BLaER1 treated with 17β-estradiol and CSF1 and Interleukin-3, amounts not matched to agents 10 nM and 100 nM (cell line): Measurements from ENCODE around the gene PRR3.
A peak's percentile ranks its signal among the peaks of the same experiment; 100 is the strongest.

Experiments used
- H3K27ac ChIP-seq, 11 experiments: shearing (Covaris generic); formaldehyde crosslinking; 2 replicates each; pipeline ENCODE4 v1.8.1; 2022
- H3K27me3 ChIP-seq, 11 experiments: shearing (Covaris generic); formaldehyde crosslinking; 2 replicates each; pipeline ENCODE4 v1.8.1; 2022
- H3K36me3 ChIP-seq, 11 experiments: shearing (Covaris generic); formaldehyde crosslinking; 2 replicates each; pipeline ENCODE4 v1.8.1; 2022
- H3K4me1 ChIP-seq, 10 experiments: shearing (Covaris generic); formaldehyde crosslinking; 2 replicates each; pipeline ENCODE4 v1.8.1; 2022
- H3K4me2 ChIP-seq, 11 experiments: shearing (Covaris generic); formaldehyde crosslinking; 2 replicates each; pipeline ENCODE4 v1.8.1; 2022
- H3K4me3 ChIP-seq, 10 experiments: shearing (Covaris generic); formaldehyde crosslinking; 2 replicates each; pipeline ENCODE4 v1.8.1; 2022
- H3K9ac ChIP-seq, 11 experiments: shearing (Covaris generic); formaldehyde crosslinking; 2 replicates each; pipeline ENCODE4 v1.8.1; 2022
- H3K9me3 ChIP-seq, 11 experiments: shearing (Covaris generic); formaldehyde crosslinking; replicated peaks in 1 of 11; 2 replicates each; pipeline ENCODE4 v1.8.1; 2022
- H4K20me1 ChIP-seq, 11 experiments: shearing (Covaris generic); formaldehyde crosslinking; 2 replicates each; pipeline ENCODE4 v1.8.1; 2022
- Cebpa-rat ChIP-seq, 11 experiments: shearing (Covaris generic); IDR thresholded peaks; 2 replicates each; pipeline ENCODE4 v1.8.1; 2022

PRR3 gene, protein sequence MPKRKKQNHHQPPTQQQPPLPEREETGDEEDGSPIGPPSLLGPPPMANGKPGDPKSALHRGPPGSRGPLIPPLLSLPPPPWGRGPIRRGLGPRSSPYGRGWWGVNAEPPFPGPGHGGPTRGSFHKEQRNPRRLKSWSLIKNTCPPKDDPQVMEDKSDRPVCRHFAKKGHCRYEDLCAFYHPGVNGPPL

DNA sequence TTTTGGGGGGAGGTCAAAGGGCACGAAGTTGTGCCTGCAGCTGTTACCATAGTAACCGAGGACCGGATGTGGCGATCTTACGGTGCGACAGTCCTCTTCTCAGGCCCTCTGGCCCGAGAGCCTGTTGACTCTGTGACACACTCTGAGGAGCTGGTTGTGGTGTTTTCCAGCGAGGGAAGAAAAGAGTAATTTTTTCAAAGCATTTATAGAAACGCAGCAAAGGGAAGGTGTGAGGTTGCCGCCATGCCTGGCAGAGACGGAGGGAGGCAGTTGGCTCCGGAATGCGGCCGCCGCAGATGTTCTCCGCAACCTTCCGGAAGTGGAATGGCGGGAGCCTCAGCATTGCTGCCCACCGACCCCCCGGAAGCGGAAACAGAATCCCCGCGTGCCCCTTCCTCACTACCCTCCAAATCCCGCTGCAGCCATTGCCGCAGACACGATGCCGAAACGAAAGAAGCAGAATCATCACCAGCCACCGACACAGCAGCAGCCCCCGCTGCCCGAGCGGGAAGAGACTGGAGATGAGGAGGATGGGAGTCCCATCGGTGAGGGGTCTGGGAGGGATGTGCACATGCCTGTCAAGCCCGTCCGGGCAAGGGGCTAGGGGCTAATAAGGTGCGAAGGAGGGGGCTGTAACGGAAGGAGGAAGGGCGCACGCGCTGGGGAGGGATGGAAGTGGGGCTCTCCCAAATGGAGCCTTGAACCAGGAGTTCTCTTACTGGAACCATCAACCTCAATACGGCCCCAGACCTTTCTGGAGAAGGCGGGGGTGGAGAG is at the start of gene PRR3:
TSS of gene PRR3 (plus strand) at position 390 of the 777 bp plus-strand sequence. CDS start at position 440, 50 bp downstream.
- Histone ChIP-seq H3K36me3 (peaks cover 35 to 64% (median 53%) of the 10 kb centered on the region in 11 experiments), H3K27me3 (no peaks in the 10 kb centered on the region), H4K20me1 (peaks cover 0 to 53% (median 18%) of the 10 kb centered on the region in 11 experiments; a peak in 13 of 22 replicates), H3K9ac (peak within 1 kb of the TSS; percentile 86 to 95 (median 92)), H3K4me2 (peak within 1 kb of the TSS; percentile 93 to 100 (median 96)), H3K4me3 (peak within 1 kb of the TSS; percentile 78 to 94 (median 90)), H3K27ac (peak within 1 kb of the TSS; percentile 89 to 97 (median 95)), H3K4me1 (peaks cover 27 to 38% (median 33%) of the 10 kb centered on the region in 10 experiments), H3K9me3 (no peaks in the 10 kb centered on the region)
- TF ChIP-seq Cebpa-rat (IDR thresholded peaks at IDR 0.05): no peak

DNA sequence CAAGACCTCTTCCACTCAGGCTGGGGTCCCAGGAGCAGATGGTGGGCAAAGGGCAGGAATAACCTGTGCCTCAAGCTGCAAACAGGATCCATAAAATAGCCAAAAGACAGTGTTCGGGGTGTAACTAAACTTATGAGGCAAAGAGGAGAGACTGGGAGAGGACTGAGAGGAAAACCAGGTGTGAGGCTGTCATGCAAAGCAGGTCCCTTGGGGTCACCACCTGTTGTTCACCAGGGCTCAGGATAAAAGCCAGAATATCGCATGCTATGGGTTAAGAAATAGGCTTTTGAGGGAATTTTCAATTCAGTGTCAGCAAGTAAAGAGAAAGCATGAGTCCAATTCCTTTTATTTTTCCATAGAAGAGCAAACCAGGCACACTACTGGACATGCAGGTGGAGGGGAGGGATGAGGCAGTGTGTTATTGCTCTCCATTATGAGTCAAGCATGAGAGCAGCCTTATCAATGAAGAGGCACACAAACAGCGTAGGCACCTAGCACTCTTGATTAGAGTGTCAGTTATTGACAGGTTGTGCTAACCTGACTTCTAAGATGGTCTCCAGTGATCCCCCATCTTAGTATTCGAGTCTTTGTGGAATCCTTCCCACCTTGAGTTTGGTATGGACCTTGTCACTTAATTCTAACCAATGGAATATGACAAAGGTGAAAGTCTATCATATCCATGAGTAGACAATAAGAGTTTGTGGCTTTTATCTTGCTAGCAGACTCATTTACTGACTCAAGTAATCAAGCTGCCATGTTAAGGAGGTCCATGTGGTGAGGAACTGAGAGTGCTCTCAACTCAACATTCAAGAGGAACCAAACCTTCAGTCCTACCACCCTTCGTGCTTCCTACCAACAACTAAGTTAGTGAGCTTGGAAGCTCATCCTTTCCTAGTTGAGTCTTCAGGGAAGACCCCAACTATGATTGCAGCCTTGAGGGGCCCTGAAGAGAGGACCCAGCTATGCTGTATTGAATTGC is 49.0 kb upstream of the PRR3 start:
- no peak for TF ChIP-seq Cebpa-rat (IDR thresholded peaks at IDR 0.05)
- Histone ChIP-seq H4K20me1 (no peaks in the 10 kb centered on the region), H3K4me2 (peak overlapping the region; percentile 85 to 96 (median 92)), H3K4me1 (peaks cover 76 to 100% (median 89%) of the 10 kb centered on the region in 10 experiments), H3K27me3 (no peaks in the 10 kb centered on the region), H3K9me3 (no peaks in the 10 kb centered on the region), H3K4me3 (peak overlapping the region in 9 of 10 experiments; percentile 32 to 57 (median 47); a peak in 15 of 20 replicates), H3K36me3 (no peaks in the 10 kb centered on the region), H3K9ac (peak overlapping the region; percentile 54 to 84 (median 77); a peak in 21 of 22 replicates), H3K27ac (peak overlapping the region; percentile 70 to 100 (median 99))

DNA sequence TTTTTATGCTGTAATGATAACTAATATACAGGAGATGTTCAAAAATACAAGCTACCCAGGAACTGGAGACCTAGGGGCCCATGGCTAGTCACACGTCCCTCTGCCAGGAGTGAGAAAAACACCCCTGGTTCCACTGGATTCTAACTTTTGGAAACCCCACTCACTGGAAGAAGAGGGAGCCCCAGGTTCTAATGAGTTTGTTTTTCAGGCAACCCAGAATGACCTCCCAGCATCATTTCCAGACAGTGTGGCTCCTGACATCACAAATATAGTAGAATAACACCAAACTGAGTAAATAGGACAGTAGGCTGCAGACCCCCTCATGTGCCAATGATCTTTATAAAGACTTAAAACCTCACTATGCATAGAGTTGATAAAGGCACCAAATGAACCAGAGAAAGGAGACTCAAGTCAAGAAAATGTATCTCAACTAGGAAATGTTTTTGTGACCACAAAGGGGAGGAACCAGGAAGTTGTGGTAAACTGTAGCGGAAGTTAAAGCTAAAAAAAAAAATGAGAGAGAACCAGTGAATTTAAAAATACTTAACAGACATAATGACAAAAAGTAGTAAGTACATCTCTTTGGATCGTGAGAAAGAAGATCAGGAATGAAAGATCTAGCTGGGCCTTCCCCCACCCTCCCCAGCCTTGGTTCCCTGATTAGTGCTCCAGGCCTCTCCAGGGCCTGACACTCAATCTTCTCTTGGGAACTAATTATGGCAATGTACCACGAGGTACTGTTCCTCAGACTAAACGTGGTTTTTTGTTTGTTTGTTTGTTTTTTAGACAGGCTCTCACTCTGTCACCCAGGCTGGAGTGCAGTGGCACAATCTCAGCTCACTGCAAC is 48.0 kb upstream of the PRR3 start:
- peak overlapping the region; percentile 70 to 100 (median 99) for H3K27ac ChIP-seq
- H3K27me3 ChIP-seq: no peaks in the 10 kb centered on the region
- no peak for TF ChIP-seq Cebpa-rat (IDR thresholded peaks at IDR 0.05)
- peak overlapping the region; percentile 13 to 57 (median 46); a peak in 17 of 20 replicates for H3K4me3 ChIP-seq
- peaks cover 85 to 100% (median 90%) of the 10 kb centered on the region in 10 experiments for H3K4me1 ChIP-seq
- peak overlapping the region; percentile 64 to 84 (median 77); a peak in 21 of 22 replicates for H3K9ac ChIP-seq
- no peaks in the 10 kb centered on the region for H3K36me3 ChIP-seq
- H3K9me3 ChIP-seq: peaks cover 0 to 5% (median 3%) of the 10 kb centered on the region in 11 experiments; a peak in 11 of 22 replicates
- H3K4me2 ChIP-seq: peak overlapping the region; percentile 85 to 96 (median 92)
- no peaks in the 10 kb centered on the region for H4K20me1 ChIP-seq

- Histone ChIP-seq H4K20me1 (no peaks in the 10 kb centered on the region), H3K9ac (peak overlapping the region; percentile 64 to 84 (median 77)), H3K27me3 (no peaks in the 10 kb centered on the region), H3K9me3 (peaks cover 0 to 16% (median 8%) of the 10 kb centered on the region in 11 experiments; a peak in 12 of 22 replicates), H3K4me1 (peaks cover 89 to 100% (median 97%) of the 10 kb centered on the region in 10 experiments), H3K27ac (peak overlapping the region; percentile 70 to 100 (median 99)), H3K36me3 (no peaks in the 10 kb centered on the region), H3K4me3 (no peak overlapping the region), H3K4me2 (peak overlapping the region; percentile 85 to 96 (median 92))
- TF ChIP-seq Cebpa-rat (IDR thresholded peaks at IDR 0.05): no peak
Measured at GRCh38 chr6:30510419-30511168, 46.5 kb upstream of the PRR3 start.

- TF ChIP-seq Cebpa-rat (IDR thresholded peaks at IDR 0.05): no peak
- no peak overlapping the region for H3K4me3 ChIP-seq
- peaks cover 0 to 16% (median 8%) of the 10 kb centered on the region in 11 experiments; a peak in 12 of 22 replicates for H3K9me3 ChIP-seq
- H3K27ac ChIP-seq: peak overlapping the region; percentile 14 to 100 (median 99); a peak in 21 of 22 replicates
- H3K9ac ChIP-seq: peak overlapping the region; percentile 31 to 84 (median 76); a peak in 21 of 22 replicates
- no peaks in the 10 kb centered on the region for H3K36me3 ChIP-seq
- peaks cover 91 to 97% (median 94%) of the 10 kb centered on the region in 10 experiments for H3K4me1 ChIP-seq
- H3K27me3 ChIP-seq: no peaks in the 10 kb centered on the region
- H4K20me1 ChIP-seq: no peaks in the 10 kb centered on the region
- H3K4me2 ChIP-seq: peak overlapping the region; percentile 85 to 96 (median 92)
Measured at GRCh38 chr6:30511169-30511546, 45.9 kb upstream of the PRR3 start.

GRCh38 chr6:30513451-30513850 is 43.6 kb upstream of the PRR3 start:
- Histone ChIP-seq H3K27ac (peak overlapping the region in 10 of 11 experiments; percentile 95 to 100 (median 99); a peak in 18 of 22 replicates), H3K9me3 (peaks cover 9 to 32% (median 25%) of the 10 kb centered on the region in 11 experiments), H3K4me1 (peaks cover 81 to 89% (median 84%) of the 10 kb centered on the region in 10 experiments), H3K4me2 (peak overlapping the region in 8 of 11 experiments; percentile 34 to 96 (median 92); a peak in 9 of 22 replicates), H3K36me3 (peaks cover 0 to 3% (median 0%) of the 10 kb centered on the region in 11 experiments; a peak in 3 of 22 replicates), H4K20me1 (no peaks in the 10 kb centered on the region), H3K27me3 (no peaks in the 10 kb centered on the region), H3K4me3 (no peak overlapping the region), H3K9ac (no peak overlapping the region)
- no peak for TF ChIP-seq Cebpa-rat (IDR thresholded peaks at IDR 0.05)

DNA sequence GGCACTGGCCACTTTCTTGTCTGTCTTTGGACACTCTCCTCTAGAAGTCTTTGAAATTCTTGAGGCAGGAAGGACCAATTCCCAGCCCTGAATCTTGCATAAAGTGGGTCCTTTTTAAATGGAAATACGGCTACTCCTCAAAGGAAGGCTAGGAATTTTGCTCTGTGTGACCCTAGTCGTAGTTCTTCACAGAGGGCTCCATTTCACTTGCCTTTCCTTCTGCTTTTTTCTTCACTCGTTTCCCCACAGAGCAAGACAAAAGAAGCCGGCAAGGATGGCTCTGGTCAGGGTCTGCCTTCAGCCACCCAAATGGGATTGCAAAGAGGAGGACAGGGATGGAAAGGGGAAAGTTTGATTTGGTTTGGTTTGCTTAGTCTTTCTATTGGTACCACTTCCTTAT is 42.0 kb upstream of the PRR3 start:
- peak overlapping the region; percentile 84 to 95 (median 88); a peak in 21 of 22 replicates for H3K9ac ChIP-seq
- H3K27me3 ChIP-seq: no peaks in the 10 kb centered on the region
- H3K27ac ChIP-seq: peak overlapping the region; percentile 95 to 100 (median 99)
- H3K4me1 ChIP-seq: peaks cover 67 to 82% (median 73%) of the 10 kb centered on the region in 10 experiments
- TF ChIP-seq Cebpa-rat (IDR thresholded peaks at IDR 0.05): no peak
- H3K9me3 ChIP-seq: peaks cover 24 to 49% (median 42%) of the 10 kb centered on the region in 11 experiments
- no peaks in the 10 kb centered on the region for H4K20me1 ChIP-seq
- peak overlapping the region; percentile 44 to 70 (median 56); a peak in 16 of 20 replicates for H3K4me3 ChIP-seq
- H3K36me3 ChIP-seq: peaks cover 0 to 19% (median 5%) of the 10 kb centered on the region in 11 experiments; a peak in 8 of 22 replicates
- H3K4me2 ChIP-seq: peak overlapping the region; percentile 68 to 96 (median 85)
